GM12878 (cell line): ENCODE results near the gene EHBP1.

Experiments used
- HDAC2 ChIP-seq: fragments of 200-600 bp; sonication (generic); IDR thresholded peaks from 2 replicates; pipeline ENCODE4 v1.6.1; 2017
- TF ChIP-seq, protein P1 (sequence below), 3 experiments: IDR thresholded peaks in 2 of 3; conservative IDR thresholded peaks in 1 of 3; 2 replicates each; pipeline ENCODE4 v1.5.1; 2011; ENCODE audit warnings: low read depth in 3 of 3, low read length in 3 of 3, mild to moderate bottlenecking in 3 of 3, control low read depth in 2 of 3, moderate library complexity in 2 of 3, inconsistent platforms in 1 of 3, mixed read lengths in 1 of 3; ENCODE audit not compliant: control insufficient read depth in 2 of 3, insufficient read depth in 1 of 3; ENCODE audit errors: extremely low read depth in 1 of 3
- TF ChIP-seq, protein P2 (sequence below): IDR thresholded peaks from 2 replicates; pipeline ENCODE4 v1.6.1; 2012; ENCODE audit warnings: low read depth, low read length, improper control_type of control experiment

DNA sequence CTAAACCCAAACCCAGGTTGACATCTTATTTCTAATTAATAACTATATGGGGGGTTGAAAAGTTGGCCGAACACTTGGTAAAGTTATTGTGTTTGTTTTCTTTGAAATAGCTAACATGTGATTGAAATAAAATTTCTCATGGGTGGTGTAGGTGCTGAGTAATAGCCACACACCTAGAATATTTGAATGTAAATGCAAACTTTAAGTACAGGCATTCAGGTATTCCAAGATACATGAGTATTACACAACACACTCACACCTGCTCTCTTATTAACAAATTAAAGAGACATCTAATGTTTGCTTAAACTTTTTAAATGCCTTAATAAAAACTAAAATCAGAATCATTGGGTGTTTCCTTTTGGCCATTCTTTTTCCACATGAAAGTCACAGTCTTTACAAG is 165.5 kb downstream of the EHBP1 start:
- TF ChIP-seq, protein P1, sequence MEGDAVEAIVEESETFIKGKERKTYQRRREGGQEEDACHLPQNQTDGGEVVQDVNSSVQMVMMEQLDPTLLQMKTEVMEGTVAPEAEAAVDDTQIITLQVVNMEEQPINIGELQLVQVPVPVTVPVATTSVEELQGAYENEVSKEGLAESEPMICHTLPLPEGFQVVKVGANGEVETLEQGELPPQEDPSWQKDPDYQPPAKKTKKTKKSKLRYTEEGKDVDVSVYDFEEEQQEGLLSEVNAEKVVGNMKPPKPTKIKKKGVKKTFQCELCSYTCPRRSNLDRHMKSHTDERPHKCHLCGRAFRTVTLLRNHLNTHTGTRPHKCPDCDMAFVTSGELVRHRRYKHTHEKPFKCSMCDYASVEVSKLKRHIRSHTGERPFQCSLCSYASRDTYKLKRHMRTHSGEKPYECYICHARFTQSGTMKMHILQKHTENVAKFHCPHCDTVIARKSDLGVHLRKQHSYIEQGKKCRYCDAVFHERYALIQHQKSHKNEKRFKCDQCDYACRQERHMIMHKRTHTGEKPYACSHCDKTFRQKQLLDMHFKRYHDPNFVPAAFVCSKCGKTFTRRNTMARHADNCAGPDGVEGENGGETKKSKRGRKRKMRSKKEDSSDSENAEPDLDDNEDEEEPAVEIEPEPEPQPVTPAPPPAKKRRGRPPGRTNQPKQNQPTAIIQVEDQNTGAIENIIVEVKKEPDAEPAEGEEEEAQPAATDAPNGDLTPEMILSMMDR (IDR thresholded peaks at IDR 0.05 in 2 of 3, conservative IDR thresholded peaks at IDR 0.05 in 1 of 3; ENCODE audit: control insufficient read depth in 2 of 3, extremely low read depth in 1 of 3, insufficient read depth in 1 of 3, low read depth in 3 of 3, low read length in 3 of 3): no peak
- TF ChIP-seq HDAC2: no peak
- TF ChIP-seq, protein P2, sequence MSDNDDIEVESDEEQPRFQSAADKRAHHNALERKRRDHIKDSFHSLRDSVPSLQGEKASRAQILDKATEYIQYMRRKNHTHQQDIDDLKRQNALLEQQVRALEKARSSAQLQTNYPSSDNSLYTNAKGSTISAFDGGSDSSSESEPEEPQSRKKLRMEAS: no peak
